Measurements from ENCODE around the gene PKD1L1. TPM values are rescaled to one million over a fixed set of nuclear protein-coding genes. Genes with fewer than 3 reads are reported as not detected.
"Not testable (repeated sequence)": the region's sequence is repeated elsewhere in the genome, so short reads cannot be mapped to it uniquely, and the experiment has no call there.

PKD1L1 gene
- total RNA-seq, 1 donor from 2014 or later = 0.05 TPM

GRCh38 chr7:47990592-47990991, 42.3 kb upstream of the PKD1L1 start:
- no peaks in the 10 kb centered on the region for H3K36me3 Mint-ChIP-seq (ENCODE audit: unreplicated experiment)
- H3K9me3 Mint-ChIP-seq (ENCODE audit: unreplicated experiment) = no peaks in the 10 kb centered on the region
- no peak for TF ChIP-seq CTCF (IDR thresholded peaks at IDR 0.05)
- no peaks in the 10 kb centered on the region for H3K27me3 Mint-ChIP-seq (ENCODE audit: unreplicated experiment)
- peaks cover 18% of the 10 kb centered on the region for H3K4me1 Mint-ChIP-seq (ENCODE audit: unreplicated experiment)
- no peak overlapping the region for H3K27ac Mint-ChIP-seq (ENCODE audit: unreplicated experiment)
- H3K4me3 Mint-ChIP-seq (ENCODE audit: unreplicated experiment) = no peak overlapping the region
- no peak for DNase-seq (ENCODE audit: extremely low spot score, unreplicated experiment)

- not testable (repeated sequence) for H3K27me3 Mint-ChIP-seq (ENCODE audit: unreplicated experiment); H3K27ac Mint-ChIP-seq (ENCODE audit: unreplicated experiment); DNase-seq (ENCODE audit: extremely low spot score, unreplicated experiment); H3K9me3 Mint-ChIP-seq (ENCODE audit: unreplicated experiment); H3K36me3 Mint-ChIP-seq (ENCODE audit: unreplicated experiment); H3K4me3 Mint-ChIP-seq (ENCODE audit: unreplicated experiment)
- peaks cover 18% of the 10 kb centered on the region for H3K4me1 Mint-ChIP-seq (ENCODE audit: unreplicated experiment)
Observed at GRCh38 chr7:47989607-47990400, 41.5 kb upstream of the PKD1L1 start.

GRCh38 chr7:47988496-47989386, 40.5 kb upstream of the PKD1L1 start:
- Mint-ChIP-seq H3K4me1 (ENCODE audit: unreplicated experiment) (peaks cover 18% of the 10 kb centered on the region), H3K27me3 (ENCODE audit: unreplicated experiment) (no peaks in the 10 kb centered on the region)
- no peak for DNase-seq (ENCODE audit: extremely low spot score, unreplicated experiment)

GRCh38 chr7:47982610-47983009, 34.3 kb upstream of the PKD1L1 start:
- H3K4me1 Mint-ChIP-seq (ENCODE audit: unreplicated experiment) = peaks cover 13% of the 10 kb centered on the region
- no peak overlapping the region for H3K27ac Mint-ChIP-seq (ENCODE audit: unreplicated experiment)
- no peak for TF ChIP-seq CTCF (IDR thresholded peaks at IDR 0.05)
- no peak for DNase-seq (ENCODE audit: extremely low spot score, unreplicated experiment)
- H3K36me3 Mint-ChIP-seq (ENCODE audit: unreplicated experiment) = peaks cover 5% of the 10 kb centered on the region
- H3K27me3 Mint-ChIP-seq (ENCODE audit: unreplicated experiment) = no peaks in the 10 kb centered on the region
- H3K4me3 Mint-ChIP-seq (ENCODE audit: unreplicated experiment) = no peak overlapping the region
- no peaks in the 10 kb centered on the region for H3K9me3 Mint-ChIP-seq (ENCODE audit: unreplicated experiment)

More at GRCh38 chr7:47988496-47989386, 40.5 kb upstream of the PKD1L1 start:
- TF ChIP-seq CTCF (IDR thresholded peaks at IDR 0.05) = peak; percentile 51
- H3K9me3 Mint-ChIP-seq (ENCODE audit: unreplicated experiment) = no peaks in the 10 kb centered on the region
- H3K36me3 Mint-ChIP-seq (ENCODE audit: unreplicated experiment) = no peaks in the 10 kb centered on the region
- H3K4me3 Mint-ChIP-seq (ENCODE audit: unreplicated experiment) = no peak overlapping the region
- no peak overlapping the region for H3K27ac Mint-ChIP-seq (ENCODE audit: unreplicated experiment)

- not testable (repeated sequence) for H3K27ac Mint-ChIP-seq (ENCODE audit: unreplicated experiment)
Observed at GRCh38 chr7:47980648-47981047, 32.4 kb upstream of the PKD1L1 start.

GRCh38 chr7:47979832-47980181, 31.5 kb upstream of the PKD1L1 start:
- H3K27ac Mint-ChIP-seq (ENCODE audit: unreplicated experiment) = peak overlapping the region; percentile 96
- peaks cover 15% of the 10 kb centered on the region for H3K36me3 Mint-ChIP-seq (ENCODE audit: unreplicated experiment)
- H3K9me3 Mint-ChIP-seq (ENCODE audit: unreplicated experiment) = no peaks in the 10 kb centered on the region
- DNase-seq (ENCODE audit: extremely low spot score, unreplicated experiment) = no peak
- H3K4me1 Mint-ChIP-seq (ENCODE audit: unreplicated experiment) = peaks cover 15% of the 10 kb centered on the region
- H3K27me3 Mint-ChIP-seq (ENCODE audit: unreplicated experiment) = no peaks in the 10 kb centered on the region
- H3K4me3 Mint-ChIP-seq (ENCODE audit: unreplicated experiment) = peak overlapping the region; percentile 89
- TF ChIP-seq CTCF (IDR thresholded peaks at IDR 0.05) = no peak

More at GRCh38 chr7:47980648-47981047, 32.4 kb upstream of the PKD1L1 start:
- Mint-ChIP-seq H3K4me1 (ENCODE audit: unreplicated experiment) (peaks cover 15% of the 10 kb centered on the region), H3K36me3 (ENCODE audit: unreplicated experiment) (peaks cover 12% of the 10 kb centered on the region)
- H3K4me3 Mint-ChIP-seq (ENCODE audit: unreplicated experiment); DNase-seq (ENCODE audit: extremely low spot score, unreplicated experiment); H3K27me3 Mint-ChIP-seq (ENCODE audit: unreplicated experiment); H3K9me3 Mint-ChIP-seq (ENCODE audit: unreplicated experiment): not testable (repeated sequence)
